Stimulated activated CD8-positive, alpha-beta memory T cell treated with anti-CD3 and anti-CD28 coated beads, Interleukin-12 subunit alpha, Interleukin-12 subunit beta, amount 100 ng/mL, for 24 hours (primary cell): Measurements from ENCODE around the gene SNAP91.

Experiments used
- DNase-seq: peaks from one replicate; pipeline ENCODE4 v3.0.0-alpha.2; 2020; ENCODE audit errors: extremely low read depth

The SNAP91 gene

DNA sequence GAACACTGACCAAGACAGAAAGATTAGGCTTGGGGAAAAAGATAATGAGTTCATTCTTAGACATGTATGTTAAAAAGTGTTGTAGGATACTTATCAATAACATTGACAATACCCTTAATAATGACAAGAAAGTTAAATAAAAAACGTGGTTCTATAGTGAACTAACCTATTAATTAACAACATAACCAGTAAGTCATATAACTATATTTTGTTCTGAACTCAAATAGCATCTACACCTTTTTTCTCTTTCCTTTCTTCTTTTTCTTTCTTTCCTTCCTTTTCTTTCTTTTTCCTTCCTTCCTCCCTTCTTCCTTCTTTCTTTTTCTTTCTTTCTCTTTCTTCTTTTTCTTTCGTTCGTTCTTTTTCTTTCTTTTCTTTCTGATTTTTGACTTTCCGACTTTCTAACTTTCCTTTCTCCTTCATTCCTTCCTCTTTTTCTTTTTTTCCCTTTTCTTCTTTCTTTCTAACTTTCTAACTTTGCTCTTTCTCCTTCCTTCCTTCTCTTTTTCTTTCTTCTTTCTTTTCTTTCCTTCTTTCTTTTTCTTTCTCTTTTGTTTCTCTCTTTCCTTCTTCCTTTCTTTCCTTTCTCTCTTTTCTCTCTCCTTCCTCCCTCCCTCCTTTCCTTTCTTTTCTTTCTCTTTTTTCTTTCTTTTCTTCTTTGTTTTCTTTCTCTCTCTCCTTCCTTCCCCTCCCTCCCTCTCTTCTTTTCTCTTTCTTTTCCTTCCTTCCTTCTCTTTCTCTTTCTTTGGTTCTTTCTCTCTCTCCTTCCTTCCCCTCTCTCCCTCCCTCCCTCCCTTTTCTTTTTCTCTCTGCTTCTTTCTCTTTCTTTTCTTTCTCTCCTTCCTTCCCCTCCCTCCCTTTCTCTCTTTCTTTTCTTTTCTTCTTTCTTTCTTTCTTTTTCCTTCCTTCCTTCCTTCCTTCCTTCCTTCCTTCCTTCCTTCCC is 172.0 kb downstream of the SNAP91 start:
- DNase-seq = no peak

DNA sequence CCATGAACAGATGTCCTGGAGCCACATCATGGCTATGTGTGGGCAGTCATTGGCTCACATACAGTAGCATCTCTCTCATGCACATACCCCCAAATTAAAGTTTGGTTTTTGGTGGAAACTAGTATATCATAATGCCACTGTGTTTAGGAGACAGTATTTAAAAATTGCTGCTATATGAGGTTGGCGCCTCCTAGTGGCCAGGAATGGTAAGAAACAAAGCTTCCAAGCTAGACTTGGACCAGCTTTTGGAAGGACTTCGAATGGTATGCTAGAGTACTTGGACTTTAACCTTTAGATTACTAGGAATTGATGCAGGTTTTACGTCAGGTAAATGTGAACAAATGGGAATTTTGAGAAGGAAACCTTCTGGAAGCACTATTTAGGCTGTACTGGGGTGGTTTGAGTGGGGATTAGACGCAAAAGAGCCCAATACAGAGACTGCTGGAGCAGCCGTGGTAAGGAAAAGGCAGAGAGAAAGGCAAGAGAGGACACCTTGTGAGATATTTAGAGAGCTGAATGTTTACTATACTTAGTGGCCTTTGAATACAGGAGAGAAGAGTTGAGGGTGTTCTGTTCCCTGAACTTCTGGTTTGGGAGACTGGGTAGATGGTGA is 172.8 kb downstream of the SNAP91 start:
- no peak for DNase-seq

GRCh38 chr6:83518816-83519480 is 190.0 kb downstream of the SNAP91 start:
- no peak for DNase-seq

DNA sequence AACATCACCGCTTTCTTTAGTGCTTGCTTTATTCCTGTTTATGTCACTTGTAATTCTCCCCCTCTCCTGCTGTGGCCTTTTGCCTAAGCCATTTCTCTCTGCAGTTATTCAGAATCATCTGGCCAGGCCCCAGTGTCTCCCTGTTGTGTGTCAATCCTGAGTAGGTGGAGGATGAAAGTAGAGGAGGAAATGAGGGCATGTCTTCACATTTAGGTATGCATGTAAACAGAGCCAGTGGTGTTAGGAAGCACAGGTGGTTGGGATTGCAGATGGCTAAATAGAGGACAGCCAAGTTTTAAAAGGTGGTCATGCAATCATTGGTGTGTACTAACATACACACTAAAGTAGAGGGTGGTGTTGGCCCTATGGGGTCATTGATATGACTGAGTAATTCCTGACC is 191.4 kb downstream of the SNAP91 start:
- no peak for DNase-seq

DNA sequence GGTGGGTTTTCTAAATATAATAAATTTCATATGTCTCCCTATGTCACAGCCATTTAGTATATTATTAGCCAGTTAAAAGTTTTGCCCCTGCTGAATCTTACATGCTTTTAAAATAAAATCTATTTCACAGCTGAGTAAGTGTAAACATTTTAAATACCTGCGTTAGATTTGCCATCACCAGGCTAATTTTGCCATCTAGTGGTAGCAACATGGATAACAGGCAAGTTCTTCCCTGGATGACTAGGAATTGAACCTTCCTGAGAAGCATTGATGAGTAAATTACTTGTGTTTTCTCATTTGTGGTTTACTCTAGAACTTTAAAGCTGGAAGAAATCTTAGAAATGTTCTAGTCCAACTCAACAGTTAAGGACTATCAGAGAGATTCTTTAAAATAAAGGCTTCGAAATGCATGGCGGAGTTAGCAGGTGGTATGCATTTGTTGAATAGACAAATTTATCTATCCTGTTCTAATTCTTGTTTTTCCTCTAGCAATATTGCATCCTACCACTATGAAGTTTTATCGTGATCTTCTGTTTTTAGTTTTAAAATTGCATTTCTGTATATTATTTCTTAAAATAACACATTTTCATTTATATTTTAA is 193.9 kb downstream of the SNAP91 start:
- DNase-seq = no peak

DNA sequence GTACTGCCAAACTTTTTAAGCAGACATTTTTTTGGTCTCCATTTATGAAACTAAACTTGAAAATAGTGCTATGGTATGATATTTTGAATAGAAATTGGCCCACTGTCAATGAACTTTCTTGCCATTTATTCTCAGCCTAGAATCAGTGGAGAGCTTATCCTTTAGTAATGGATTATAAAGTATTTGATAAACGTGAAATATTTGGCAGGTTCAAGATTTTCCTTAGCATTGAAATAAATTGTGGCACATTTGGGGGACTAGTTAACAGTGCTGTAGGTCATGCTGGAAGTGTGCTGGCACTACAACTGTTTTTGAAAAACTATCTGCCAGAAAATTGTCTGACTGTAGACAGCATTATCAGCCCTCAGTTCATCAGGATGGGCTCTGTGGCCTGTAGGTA is 194.4 kb downstream of the SNAP91 start:
- DNase-seq = no peak

GRCh38 chr6:83511901-83512681 is 196.8 kb downstream of the SNAP91 start, which contains the start of gene PRSS35:
Gene PRSS35 (plus strand): TSS chr6:83512534. CDS start chr6:83523442, 10,908 bp downstream.
- DNase-seq = no peak

DNA sequence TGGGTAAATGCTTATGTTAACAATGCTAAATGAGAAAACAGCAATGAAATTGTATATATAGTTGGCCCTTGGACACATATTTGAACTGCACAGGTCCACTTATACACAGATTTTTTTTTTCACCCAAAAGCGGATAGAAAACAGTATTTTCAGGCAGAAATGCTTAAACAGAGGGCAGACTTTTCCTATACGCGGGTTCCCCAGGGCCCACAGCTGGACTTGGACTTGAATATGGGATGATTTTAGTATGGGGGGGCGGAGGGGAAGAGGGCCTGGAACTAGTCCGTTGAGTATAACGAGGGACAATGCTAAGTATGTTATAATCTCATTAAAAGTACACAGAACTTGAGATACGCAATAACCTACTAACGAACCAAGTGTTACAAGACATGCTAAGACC is 197.6 kb downstream of the SNAP91 start:
- no peak for DNase-seq

GRCh38 chr6:83510791-83511190 is 198.1 kb downstream of the SNAP91 start:
- DNase-seq = no peak

DNA sequence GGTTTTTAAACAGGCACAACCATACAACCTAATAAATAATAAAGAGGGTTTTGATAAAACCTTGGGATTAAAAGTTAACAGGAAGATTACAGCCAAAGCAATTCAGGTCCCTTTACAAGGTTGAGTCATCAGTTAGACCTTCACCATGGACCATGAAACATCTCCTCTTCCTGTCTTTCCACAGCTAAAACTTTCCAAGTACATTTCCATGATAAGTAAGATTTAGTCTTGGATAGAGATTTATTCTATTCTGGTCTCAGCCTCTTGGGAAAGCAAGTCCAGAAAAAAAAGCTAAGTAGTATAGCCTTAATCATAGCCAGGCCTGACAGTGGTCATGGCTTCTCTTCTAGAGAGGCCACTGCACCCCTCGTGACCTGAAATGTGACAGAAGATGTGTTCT is 199.5 kb downstream of the SNAP91 start:
- no peak for DNase-seq

GRCh38 chr6:83505356-83505755 is 203.5 kb downstream of the SNAP91 start:
- DNase-seq = no peak
